Keratinocyte (primary cell): ENCODE data around the gene MXD3.

Experiments used
- EZH2 ChIP-seq: IDR thresholded peaks from one replicate; pipeline ENCODE4 v1.6.1; 2012; ENCODE audit warnings: inconsistent platforms, mild to moderate bottlenecking, low read length, moderate library complexity
- TF ChIP-seq, protein P1 (sequence below), 3 experiments: IDR thresholded peaks in 1 of 3; conservative IDR thresholded peaks in 1 of 3; optimal IDR thresholded peaks in 1 of 3; 2 replicates in 2 of 3; 3 replicates in 1 of 3; pipeline versions ENCODE3 to v1.5.1; 2011; ENCODE audit warnings: low read length in 3 of 3, mild to moderate bottlenecking in 3 of 3, moderate library complexity in 2 of 3, control low read depth in 1 of 3, inconsistent platforms in 1 of 3; ENCODE audit not compliant: insufficient read depth in 2 of 3; ENCODE audit errors: extremely low read depth in 1 of 3

DNA sequence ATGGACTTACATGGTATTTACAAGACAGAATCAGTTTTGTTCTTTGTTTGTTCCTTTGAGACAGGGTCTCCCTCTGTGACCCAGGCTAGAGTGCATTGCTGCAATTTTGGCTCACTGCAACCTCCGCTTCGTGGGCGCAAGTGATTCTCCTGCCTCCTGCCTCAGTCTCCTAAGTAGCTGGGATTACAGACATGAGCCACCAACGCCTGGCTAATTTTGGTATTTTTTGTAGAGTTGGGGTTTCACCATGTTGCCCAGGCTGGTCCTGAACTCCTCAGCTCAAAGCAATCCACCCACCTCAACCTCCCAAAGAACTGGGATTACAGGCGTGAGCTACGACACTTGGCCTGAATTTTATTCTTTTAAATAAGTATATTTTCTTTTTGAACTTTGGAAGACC lies 35.8 kb downstream of the MXD3 start:
- TF ChIP-seq, protein P1, sequence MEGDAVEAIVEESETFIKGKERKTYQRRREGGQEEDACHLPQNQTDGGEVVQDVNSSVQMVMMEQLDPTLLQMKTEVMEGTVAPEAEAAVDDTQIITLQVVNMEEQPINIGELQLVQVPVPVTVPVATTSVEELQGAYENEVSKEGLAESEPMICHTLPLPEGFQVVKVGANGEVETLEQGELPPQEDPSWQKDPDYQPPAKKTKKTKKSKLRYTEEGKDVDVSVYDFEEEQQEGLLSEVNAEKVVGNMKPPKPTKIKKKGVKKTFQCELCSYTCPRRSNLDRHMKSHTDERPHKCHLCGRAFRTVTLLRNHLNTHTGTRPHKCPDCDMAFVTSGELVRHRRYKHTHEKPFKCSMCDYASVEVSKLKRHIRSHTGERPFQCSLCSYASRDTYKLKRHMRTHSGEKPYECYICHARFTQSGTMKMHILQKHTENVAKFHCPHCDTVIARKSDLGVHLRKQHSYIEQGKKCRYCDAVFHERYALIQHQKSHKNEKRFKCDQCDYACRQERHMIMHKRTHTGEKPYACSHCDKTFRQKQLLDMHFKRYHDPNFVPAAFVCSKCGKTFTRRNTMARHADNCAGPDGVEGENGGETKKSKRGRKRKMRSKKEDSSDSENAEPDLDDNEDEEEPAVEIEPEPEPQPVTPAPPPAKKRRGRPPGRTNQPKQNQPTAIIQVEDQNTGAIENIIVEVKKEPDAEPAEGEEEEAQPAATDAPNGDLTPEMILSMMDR (optimal IDR thresholded peaks at IDR 0.05 in 1 of 3, IDR thresholded peaks at IDR 0.05 in 1 of 3, conservative IDR thresholded peaks at IDR 0.05 in 1 of 3; ENCODE audit: extremely low read depth in 1 of 3, insufficient read depth in 2 of 3, low read length in 3 of 3) = no peak
- no peak for TF ChIP-seq EZH2
